Fibroblast of lung (primary cell): ENCODE results near the gene ANO3.

Source experiments
- CTCF ChIP-seq, 2 donors: IDR thresholded peaks in 1 of 2; conservative IDR thresholded peaks in 1 of 2; 1 replicate in 1 of 2; 2 replicates in 1 of 2; pipeline ENCODE4 v1.5.1; 2011 to 2012; ENCODE audit warnings: low read length in 2 of 2, control low read depth in 1 of 2, inconsistent platforms in 1 of 2, low read depth in 1 of 2, mild to moderate bottlenecking in 1 of 2
- EZH2 ChIP-seq: IDR thresholded peaks from 2 replicates; pipeline ENCODE4 v1.5.1; 2012; ENCODE audit warnings: low read length, control low read depth, mild to moderate bottlenecking; ENCODE audit errors: missing control alignments

- TF ChIP-seq CTCF (conservative IDR thresholded peaks at IDR 0.05 in 1 of 2, IDR thresholded peaks at IDR 0.05 in 1 of 2; ENCODE audit: low read depth in 1 of 2, low read length in 2 of 2), result no peak
- no peak for TF ChIP-seq EZH2
These were observed 139.1 kb downstream of the ANO3 start for GRCh38 chr11:26470992-26471391.
